Measurements from ENCODE around the gene NKAIN2.

NKAIN2 gene

DNA sequence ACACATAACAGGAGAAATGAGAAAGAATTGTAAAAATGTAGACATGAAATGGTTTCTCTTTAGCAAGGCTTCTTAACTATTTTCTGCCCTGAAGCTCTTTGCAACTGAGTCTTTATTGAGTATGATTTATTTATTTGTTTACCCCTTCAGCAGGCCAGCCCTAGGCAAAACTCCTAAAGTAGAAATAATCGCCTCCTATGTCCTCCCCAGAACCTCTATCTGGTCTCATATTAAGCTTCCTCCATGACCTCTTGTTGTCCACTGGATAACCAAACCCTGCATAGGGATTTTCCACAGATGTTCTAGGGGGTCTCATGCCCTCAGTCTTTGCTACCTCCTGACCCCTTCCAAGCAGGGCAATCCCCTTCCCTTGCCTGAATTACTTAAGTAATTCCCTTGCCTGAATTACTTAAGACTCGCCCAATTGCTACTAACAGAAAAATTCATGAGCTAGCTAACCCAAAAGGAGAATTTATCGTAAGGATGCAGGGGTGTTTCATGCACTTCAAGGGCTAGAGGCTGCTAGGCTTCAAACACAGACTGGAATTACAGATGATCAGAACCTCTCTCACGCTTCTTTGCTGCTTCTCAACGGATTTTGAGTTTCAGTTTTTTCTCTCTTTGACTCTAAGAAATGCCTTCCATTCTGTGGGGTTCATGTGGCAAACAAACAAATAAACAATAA lies 732.6 kb downstream of the NKAIN2 start:
- H3K36me3 ChIP-seq (replicated peaks) = no peaks in the 10 kb centered on the region
- H3K27ac ChIP-seq = no peak overlapping the region
- TF ChIP-seq CTCF (IDR thresholded peaks at IDR 0.05; ENCODE audit: low read depth, low read length, missing control alignments) = no peak
- no peaks in the 10 kb centered on the region for H3K27me3 ChIP-seq (replicated peaks)
- no peak for DNase-seq
- in situ Hi-C loops (cut with HindIII; ENCODE audit: low pct_ligation_motif_present, low sequenced_read_pairs) = no loop called here
- no peak overlapping the region for H3K4me3 ChIP-seq (ENCODE audit: low read depth, low read length)

GRCh38 chr6:124536842-124537191 lies 733.2 kb downstream of the NKAIN2 start:
- DNase-seq = no peak
- TF ChIP-seq CTCF (IDR thresholded peaks at IDR 0.05; ENCODE audit: low read depth, low read length, missing control alignments) = no peak
- no peak overlapping the region for H3K4me3 ChIP-seq (ENCODE audit: low read depth, low read length)
- no peaks in the 10 kb centered on the region for H3K36me3 ChIP-seq (replicated peaks)
- in situ Hi-C loops (cut with HindIII; ENCODE audit: low pct_ligation_motif_present, low sequenced_read_pairs) = no loop called here
- H3K27me3 ChIP-seq (replicated peaks) = no peaks in the 10 kb centered on the region
- no peak overlapping the region for H3K27ac ChIP-seq

DNA sequence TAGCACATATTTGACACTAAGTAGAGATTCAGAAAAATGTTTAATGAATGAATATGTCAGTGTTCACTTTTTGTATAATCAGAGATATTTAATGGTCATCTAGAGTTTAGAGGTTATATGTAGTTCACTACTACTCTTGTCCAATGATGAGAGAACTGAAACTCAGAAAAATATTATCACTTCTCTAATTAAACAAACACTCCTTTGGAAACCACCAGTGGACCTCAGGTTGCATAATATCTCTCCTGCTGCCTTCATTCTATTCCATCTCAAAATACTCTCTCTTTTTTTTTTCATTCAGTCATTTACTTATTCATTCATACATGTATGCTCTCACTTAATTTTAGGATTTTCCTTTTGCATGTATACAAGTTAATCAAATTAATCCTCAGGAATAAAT lies 735.4 kb downstream of the NKAIN2 start:
- Histone ChIP-seq H3K36me3 (replicated peaks) (no peaks in the 10 kb centered on the region), H3K4me3 (ENCODE audit: low read depth, low read length) (no peak overlapping the region), H3K27me3 (replicated peaks) (no peaks in the 10 kb centered on the region), H3K27ac (no peak overlapping the region)
- TF ChIP-seq CTCF (IDR thresholded peaks at IDR 0.05; ENCODE audit: low read depth, low read length, missing control alignments) = no peak
- DNase-seq = no peak
- in situ Hi-C loops (cut with HindIII; ENCODE audit: low pct_ligation_motif_present, low sequenced_read_pairs) = no loop called here

- H3K36me3 ChIP-seq (replicated peaks) = no peaks in the 10 kb centered on the region
- in situ Hi-C loops (cut with HindIII; ENCODE audit: low pct_ligation_motif_present, low sequenced_read_pairs) = no loop called here
- H3K27ac ChIP-seq = no peak overlapping the region
- no peak for DNase-seq
- H3K27me3 ChIP-seq (replicated peaks) = no peaks in the 10 kb centered on the region
- TF ChIP-seq CTCF (IDR thresholded peaks at IDR 0.05; ENCODE audit: low read depth, low read length, missing control alignments) = no peak
- no peak overlapping the region for H3K4me3 ChIP-seq (ENCODE audit: low read depth, low read length)
Measured at GRCh38 chr6:124541573-124541972, 737.9 kb downstream of the NKAIN2 start.

- no peak overlapping the region for H3K4me3 ChIP-seq (ENCODE audit: low read depth, low read length)
- no peak overlapping the region for H3K27ac ChIP-seq
- no peak for TF ChIP-seq CTCF (IDR thresholded peaks at IDR 0.05; ENCODE audit: low read depth, low read length, missing control alignments)
- H3K36me3 ChIP-seq (replicated peaks) = no peaks in the 10 kb centered on the region
- no peaks in the 10 kb centered on the region for H3K27me3 ChIP-seq (replicated peaks)
- in situ Hi-C loops (cut with HindIII; ENCODE audit: low pct_ligation_motif_present, low sequenced_read_pairs) = no loop called here
- no peak for DNase-seq
Measured at GRCh38 chr6:124546601-124547000, 742.9 kb downstream of the NKAIN2 start.

- no peak overlapping the region for H3K27ac ChIP-seq
- no peaks in the 10 kb centered on the region for H3K36me3 ChIP-seq (replicated peaks)
- no peak overlapping the region for H3K4me3 ChIP-seq (ENCODE audit: low read depth, low read length)
- no peak for TF ChIP-seq CTCF (IDR thresholded peaks at IDR 0.05; ENCODE audit: low read depth, low read length, missing control alignments)
- H3K27me3 ChIP-seq (replicated peaks) = no peaks in the 10 kb centered on the region
- DNase-seq = no peak
- in situ Hi-C loops (cut with HindIII; ENCODE audit: low pct_ligation_motif_present, low sequenced_read_pairs) = no loop called here
Measured at GRCh38 chr6:124551711-124552233, 748.1 kb downstream of the NKAIN2 start.

Measured in brain microvascular endothelial cell (primary cell).